ENCODE data around the gene PPP2R1A.

GRCh38 chr19:52198678-52199077, 8.8 kb downstream of the PPP2R1A start:
- TF ChIP-seq, protein P1, sequence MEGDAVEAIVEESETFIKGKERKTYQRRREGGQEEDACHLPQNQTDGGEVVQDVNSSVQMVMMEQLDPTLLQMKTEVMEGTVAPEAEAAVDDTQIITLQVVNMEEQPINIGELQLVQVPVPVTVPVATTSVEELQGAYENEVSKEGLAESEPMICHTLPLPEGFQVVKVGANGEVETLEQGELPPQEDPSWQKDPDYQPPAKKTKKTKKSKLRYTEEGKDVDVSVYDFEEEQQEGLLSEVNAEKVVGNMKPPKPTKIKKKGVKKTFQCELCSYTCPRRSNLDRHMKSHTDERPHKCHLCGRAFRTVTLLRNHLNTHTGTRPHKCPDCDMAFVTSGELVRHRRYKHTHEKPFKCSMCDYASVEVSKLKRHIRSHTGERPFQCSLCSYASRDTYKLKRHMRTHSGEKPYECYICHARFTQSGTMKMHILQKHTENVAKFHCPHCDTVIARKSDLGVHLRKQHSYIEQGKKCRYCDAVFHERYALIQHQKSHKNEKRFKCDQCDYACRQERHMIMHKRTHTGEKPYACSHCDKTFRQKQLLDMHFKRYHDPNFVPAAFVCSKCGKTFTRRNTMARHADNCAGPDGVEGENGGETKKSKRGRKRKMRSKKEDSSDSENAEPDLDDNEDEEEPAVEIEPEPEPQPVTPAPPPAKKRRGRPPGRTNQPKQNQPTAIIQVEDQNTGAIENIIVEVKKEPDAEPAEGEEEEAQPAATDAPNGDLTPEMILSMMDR (IDR thresholded peaks at IDR 0.05; ENCODE audit: low read depth, low read length, missing input control) = no peak
- TF ChIP-seq, protein P2, sequence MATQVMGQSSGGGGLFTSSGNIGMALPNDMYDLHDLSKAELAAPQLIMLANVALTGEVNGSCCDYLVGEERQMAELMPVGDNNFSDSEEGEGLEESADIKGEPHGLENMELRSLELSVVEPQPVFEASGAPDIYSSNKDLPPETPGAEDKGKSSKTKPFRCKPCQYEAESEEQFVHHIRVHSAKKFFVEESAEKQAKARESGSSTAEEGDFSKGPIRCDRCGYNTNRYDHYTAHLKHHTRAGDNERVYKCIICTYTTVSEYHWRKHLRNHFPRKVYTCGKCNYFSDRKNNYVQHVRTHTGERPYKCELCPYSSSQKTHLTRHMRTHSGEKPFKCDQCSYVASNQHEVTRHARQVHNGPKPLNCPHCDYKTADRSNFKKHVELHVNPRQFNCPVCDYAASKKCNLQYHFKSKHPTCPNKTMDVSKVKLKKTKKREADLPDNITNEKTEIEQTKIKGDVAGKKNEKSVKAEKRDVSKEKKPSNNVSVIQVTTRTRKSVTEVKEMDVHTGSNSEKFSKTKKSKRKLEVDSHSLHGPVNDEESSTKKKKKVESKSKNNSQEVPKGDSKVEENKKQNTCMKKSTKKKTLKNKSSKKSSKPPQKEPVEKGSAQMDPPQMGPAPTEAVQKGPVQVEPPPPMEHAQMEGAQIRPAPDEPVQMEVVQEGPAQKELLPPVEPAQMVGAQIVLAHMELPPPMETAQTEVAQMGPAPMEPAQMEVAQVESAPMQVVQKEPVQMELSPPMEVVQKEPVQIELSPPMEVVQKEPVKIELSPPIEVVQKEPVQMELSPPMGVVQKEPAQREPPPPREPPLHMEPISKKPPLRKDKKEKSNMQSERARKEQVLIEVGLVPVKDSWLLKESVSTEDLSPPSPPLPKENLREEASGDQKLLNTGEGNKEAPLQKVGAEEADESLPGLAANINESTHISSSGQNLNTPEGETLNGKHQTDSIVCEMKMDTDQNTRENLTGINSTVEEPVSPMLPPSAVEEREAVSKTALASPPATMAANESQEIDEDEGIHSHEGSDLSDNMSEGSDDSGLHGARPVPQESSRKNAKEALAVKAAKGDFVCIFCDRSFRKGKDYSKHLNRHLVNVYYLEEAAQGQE (IDR thresholded peaks at IDR 0.05) = no peak
- TF ChIP-seq MAX (IDR thresholded peaks at IDR 0.05) = no peak
- no peak for TF ChIP-seq GABPA (IDR thresholded peaks at IDR 0.05 in 1 of 2, conservative IDR thresholded peaks at IDR 0.05 in 1 of 2)
- TF ChIP-seq HNF4G (IDR thresholded peaks at IDR 0.05) = no peak
